WTC11 (cell line): ENCODE data around the gene C19orf85. TPM values are rescaled to one million over a fixed set of nuclear protein-coding genes. Genes with fewer than 3 reads are reported as not detected.

Experiments
- ATAC-seq: fragments of 200-7000 bp; cut with Tn5 transposase; 2 replicates; pipeline ENCODE4 v1.10.0; 2021; ENCODE audit warnings: mild to moderate bottlenecking, moderate library complexity
- CTCF ChIA-PET: fragments of 300-600 bp; sonication (Branson Sonifier 250); formaldehyde crosslinking; loops from one replicate; lab custom pipeline; 2021; ENCODE audit warnings: antibody characterized with exemption; lab: Charles Lee
- POLR2A ChIA-PET: fragments of 350-600 bp; sonication (Branson Sonifier 250); formaldehyde crosslinking; loops from one replicate; lab custom pipeline; 2021; ENCODE audit warnings: antibody characterized with exemption; lab: Charles Lee
- DNase-seq: peaks from one replicate; pipeline ENCODE4 v3.0.0; 2021; ENCODE audit warnings: low spot score
- H3K27ac Mint-ChIP-seq: 2 replicates; pipeline ENCODE4 v1.8.0; 2021; ENCODE audit warnings: mixed read lengths
- H3K27me3 Mint-ChIP-seq: 2 replicates; pipeline ENCODE4 v1.8.0; 2021; ENCODE audit warnings: low read depth, mild to moderate bottlenecking, moderate library complexity, mixed read lengths
- H3K36me3 Mint-ChIP-seq: 2 replicates; pipeline ENCODE4 v1.8.0; 2021; ENCODE audit warnings: mixed read lengths
- H3K4me1 Mint-ChIP-seq: 2 replicates; pipeline ENCODE4 v1.8.0; 2022; ENCODE audit warnings: mixed read lengths
- H3K4me3 Mint-ChIP-seq: 2 replicates; pipeline ENCODE4 v1.8.0; 2021; ENCODE audit warnings: mild to moderate bottlenecking, moderate library complexity, mixed read lengths
- H3K9me3 Mint-ChIP-seq: 2 replicates; pipeline ENCODE4 v1.8.0; 2021; ENCODE audit warnings: mixed read lengths
- AR ChIP-seq: fragments of 250-450 bp; sonication (Bioruptor Pico); IDR thresholded peaks from 2 replicates; pipeline ENCODE4 v1.9.0; 2021; ENCODE audit warnings: mild to moderate bottlenecking
- ATF1 ChIP-seq: sonication (generic); formaldehyde crosslinking; IDR thresholded peaks from 2 replicates; pipeline ENCODE4 v1.8.1; 2023; ENCODE audit warnings: mild to moderate bottlenecking, moderate library complexity, missing genetic modification reagents
- ATF2 ChIP-seq: sonication (generic); formaldehyde crosslinking; IDR thresholded peaks from 2 replicates; pipeline ENCODE4 v1.8.1; 2022; ENCODE audit warnings: low read depth, missing genetic modification reagents, borderline replicate concordance
- CTCF ChIP-seq: fragments of 200-600 bp; IDR thresholded peaks from 2 replicates; pipeline ENCODE4 v1.8.0; 2022; ENCODE audit warnings: antibody characterized with exemption
- ELF4 ChIP-seq: sonication (generic); formaldehyde crosslinking; IDR thresholded peaks from 2 replicates; pipeline ENCODE4 v1.8.1; 2022; ENCODE audit warnings: low read depth, mild to moderate bottlenecking, moderate library complexity, missing genetic modification reagents
- EMX1 ChIP-seq: fragments of 250-450 bp; sonication (Bioruptor Pico); IDR thresholded peaks from 2 replicates; pipeline ENCODE4 v1.8.0; 2021; ENCODE audit warnings: mild to moderate bottlenecking
- ERG ChIP-seq: fragments of 250-450 bp; sonication (Bioruptor Pico); IDR thresholded peaks from 2 replicates; pipeline ENCODE4 v1.8.0; 2021; ENCODE audit warnings: mild to moderate bottlenecking
- ETV6 ChIP-seq: sonication (generic); formaldehyde crosslinking; IDR thresholded peaks from 2 replicates; pipeline ENCODE4 v1.8.1; 2022; ENCODE audit warnings: mild to moderate bottlenecking, missing genetic modification reagents
- FOXK1 ChIP-seq: sonication (generic); formaldehyde crosslinking; IDR thresholded peaks from 2 replicates; pipeline ENCODE4 v1.8.0; 2022; ENCODE audit warnings: mild to moderate bottlenecking, moderate library complexity, missing genetic modification reagents
- FOXP1 ChIP-seq: sonication (generic); formaldehyde crosslinking; IDR thresholded peaks from 2 replicates; pipeline ENCODE4 v1.8.0; 2022; ENCODE audit warnings: missing genetic modification reagents, mild to moderate bottlenecking, moderate library complexity, borderline replicate concordance
- IRF2 ChIP-seq: sonication (generic); formaldehyde crosslinking; IDR thresholded peaks from 2 replicates; pipeline ENCODE4 v1.8.0; 2022; ENCODE audit warnings: low read depth, missing genetic modification reagents, borderline replicate concordance
- NFATC4 ChIP-seq: fragments of 250-450 bp; sonication (Bioruptor Pico); IDR thresholded peaks from 2 replicates; pipeline ENCODE4 v1.9.0; 2021; ENCODE audit warnings: mild to moderate bottlenecking
- NR1H2 ChIP-seq: sonication (generic); formaldehyde crosslinking; IDR thresholded peaks from 2 replicates; pipeline ENCODE4 v1.9.0; 2021; ENCODE audit warnings: mild to moderate bottlenecking, moderate library complexity, missing genetic modification reagents
- PREB ChIP-seq: sonication (generic); formaldehyde crosslinking; IDR thresholded peaks from 2 replicates; pipeline ENCODE4 v1.8.1; 2022; ENCODE audit warnings: mild to moderate bottlenecking, missing genetic modification reagents, moderate library complexity, borderline replicate concordance
- TCF7 ChIP-seq: sonication (generic); formaldehyde crosslinking; IDR thresholded peaks from 2 replicates; pipeline ENCODE4 v1.8.0; 2022; ENCODE audit warnings: mild to moderate bottlenecking, low read depth, missing genetic modification reagents, moderate library complexity
- TEAD1 ChIP-seq: sonication (generic); formaldehyde crosslinking; IDR thresholded peaks from 2 replicates; pipeline ENCODE4 v1.8.0; 2022; ENCODE audit warnings: mild to moderate bottlenecking, missing genetic modification reagents
- ZBTB21 ChIP-seq: sonication (generic); formaldehyde crosslinking; IDR thresholded peaks from 2 replicates; pipeline ENCODE4 v1.8.1; 2023; ENCODE audit warnings: mild to moderate bottlenecking, missing genetic modification reagents, borderline replicate concordance
- ZNF396 ChIP-seq: fragments of 250-450 bp; sonication (Bioruptor Pico); IDR thresholded peaks from 2 replicates; pipeline ENCODE4 v1.8.0; 2021; ENCODE audit warnings: mild to moderate bottlenecking, moderate library complexity, borderline replicate concordance
- total RNA-seq: library from RNA; stranded (reverse); gene quantifications from 3 replicates; pipeline ENCODE4 v1.2.3, GENCODE V29; 2021

C19orf85 gene
- total RNA-seq, 1 experiment from 2014 or later = 2.2 TPM

GRCh38 chr19:55465460-55466240 is 1.1 kb upstream of the C19orf85 start (continued):
- TF ChIP-seq AR (CRISPR knock-in tag) = no peak
- TF ChIP-seq CTCF = no peak
- no peak for TF ChIP-seq ATF2 (CRISPR knock-in tag)

- Mint-ChIP-seq H3K27me3 (peaks cover 28% of the 10 kb centered on the region), H3K4me1 (peaks cover 44% of the 10 kb centered on the region), H3K36me3 (no peaks in the 10 kb centered on the region), H3K4me3 (no peak overlapping the region)
- CTCF ChIA-PET = interaction anchor here (0.6 to 1.5 kb wide), 2 partner anchors 17 to 40 kb away, joined by 3 to 5 read pairs; no protein-coding TSS in a partner anchor
- TF ChIP-seq ETV6 (CRISPR knock-in tag) (no peak), TCF7 (CRISPR knock-in tag) (no peak), TEAD1 (CRISPR knock-in tag) (no peak), ELF4 (CRISPR knock-in tag) (no peak), NR1H2 (CRISPR knock-in tag) (no peak), ZNF396 (CRISPR knock-in tag) (no peak), ZBTB21 (CRISPR knock-in tag) (no peak), ERG (CRISPR knock-in tag) (no peak), IRF2 (CRISPR knock-in tag) (no peak), PREB (CRISPR knock-in tag) (no peak), FOXP1 (no peak), EMX1 (CRISPR knock-in tag) (no peak), ATF1 (CRISPR knock-in tag) (no peak), FOXK1 (CRISPR knock-in tag) (no peak), AR (CRISPR knock-in tag) (no peak), NFATC4 (no peak)
- TF ChIP-seq, all 79 proteins: peak for 0
- no peak overlapping the region for H3K27ac Mint-ChIP-seq
- H3K9me3 Mint-ChIP-seq = no peaks in the 10 kb centered on the region
- POLR2A ChIA-PET = no interaction called here
- ATAC-seq (no peak), DNase-seq (no peak)
Measured at GRCh38 chr19:55464039-55464661, 401 bp downstream of the C19orf85 start.
